Fibroblast of lung (primary cell): Measurements from ENCODE around the gene CHMP4B. TPM values are rescaled to one million over a fixed set of nuclear protein-coding genes. Genes with fewer than 3 reads are reported as not detected.

ENCODE experiments used
- DNase-seq, 2 donors: peaks; one replicate each; pipeline versions ENCODE4 v3.0.0 to v3.0.0-alpha.2; 2010; ENCODE audit warnings: low read depth in 2 of 2
- H2AFZ ChIP-seq: 2 replicates; pipeline ENCODE4 v1.5.1; 2012; ENCODE audit warnings: low read length, control low read depth, inconsistent platforms
- H3K27ac ChIP-seq: 2 replicates; pipeline ENCODE4 v1.5.1; 2011; ENCODE audit warnings: low read length, control low read depth; ENCODE audit not compliant: insufficient read depth
- H3K27me3 ChIP-seq: 2 replicates; pipeline ENCODE4 v1.5.1; 2011; ENCODE audit warnings: mild to moderate bottlenecking, low read length; ENCODE audit not compliant: control insufficient read depth, insufficient read depth
- H3K36me3 ChIP-seq: 2 replicates; pipeline ENCODE4 v1.5.1; 2011; ENCODE audit warnings: low read length; ENCODE audit not compliant: control insufficient read depth, insufficient read depth
- H3K4me1 ChIP-seq: 2 replicates; pipeline ENCODE4 v1.5.1; 2011; ENCODE audit warnings: low read length; ENCODE audit not compliant: control insufficient read depth, insufficient read depth; ENCODE audit errors: extremely low read depth
- H3K4me2 ChIP-seq: 2 replicates; pipeline ENCODE4 v1.5.1; 2011; ENCODE audit warnings: low read length, control low read depth; ENCODE audit not compliant: insufficient read depth; ENCODE audit errors: extremely low read depth
- H3K4me3 ChIP-seq, 4 experiments: fragments of 200-600 bp in 1 of 4; sonication (generic) in 1 of 4; replicated peaks in 1 of 4; 2 replicates each; pipeline ENCODE4 v1.5.1; 2011 to 2016; ENCODE audit warnings: low read length in 4 of 4, low read depth in 3 of 4, mild to moderate bottlenecking in 3 of 4, control low read depth in 2 of 4, inconsistent platforms in 1 of 4, mixed read lengths in 1 of 4; ENCODE audit not compliant: insufficient read depth in 1 of 4; ENCODE audit errors: control extremely low read depth in 1 of 4
- H3K79me2 ChIP-seq: 2 replicates; pipeline ENCODE4 v1.5.1; 2012; ENCODE audit warnings: mild to moderate bottlenecking, low read length, inconsistent platforms; ENCODE audit not compliant: control insufficient read depth, insufficient read depth
- H3K9ac ChIP-seq: 2 replicates; pipeline ENCODE4 v1.5.1; 2011; ENCODE audit warnings: mild to moderate bottlenecking, low read length, control low read depth; ENCODE audit not compliant: insufficient read depth
- H3K9me3 ChIP-seq: 2 replicates; pipeline ENCODE4 v1.5.1; 2012; ENCODE audit warnings: low read depth, low read length; ENCODE audit not compliant: control insufficient read depth, insufficient read depth
- H4K20me1 ChIP-seq: 2 replicates; pipeline ENCODE4 v1.5.1; 2011; ENCODE audit warnings: low read length; ENCODE audit not compliant: control insufficient read depth, insufficient read depth; ENCODE audit errors: extremely low read depth
- EZH2 ChIP-seq: IDR thresholded peaks from 2 replicates; pipeline ENCODE4 v1.5.1; 2012; ENCODE audit warnings: low read length, control low read depth, mild to moderate bottlenecking; ENCODE audit errors: missing control alignments
- polyA plus RNA-seq, 2 donors: library from polyadenylated mRNA; depleted of rRNA in 1 of 2; stranded (reverse) in 1 of 2; unstranded in 1 of 2; fragments of >200 nt; gene quantifications; 2 replicates each; pipeline ENCODE4 v1.2.1, GENCODE V29; 2011 to 2012; ENCODE audit warnings: missing spikeins in 1 of 2
- total RNA-seq: library from RNA; depleted of rRNA; stranded (reverse); fragments of >200 nt; gene quantifications from 2 replicates; pipeline ENCODE4 v1.2.1, GENCODE V29; 2014
- TF ChIP-seq, protein P1 (sequence below), 2 donors: IDR thresholded peaks in 1 of 2; conservative IDR thresholded peaks in 1 of 2; 1 replicate in 1 of 2; 2 replicates in 1 of 2; pipeline ENCODE4 v1.5.1; 2011 to 2012; ENCODE audit warnings: low read length in 2 of 2, control low read depth in 1 of 2, inconsistent platforms in 1 of 2, low read depth in 1 of 2, mild to moderate bottlenecking in 1 of 2

Gene CHMP4B
- total and polyA plus RNA-seq, 2 donors (not counting 1 experiment from before 2014, with no cell fraction given) = 26.3 to 83.2 TPM

DNA sequence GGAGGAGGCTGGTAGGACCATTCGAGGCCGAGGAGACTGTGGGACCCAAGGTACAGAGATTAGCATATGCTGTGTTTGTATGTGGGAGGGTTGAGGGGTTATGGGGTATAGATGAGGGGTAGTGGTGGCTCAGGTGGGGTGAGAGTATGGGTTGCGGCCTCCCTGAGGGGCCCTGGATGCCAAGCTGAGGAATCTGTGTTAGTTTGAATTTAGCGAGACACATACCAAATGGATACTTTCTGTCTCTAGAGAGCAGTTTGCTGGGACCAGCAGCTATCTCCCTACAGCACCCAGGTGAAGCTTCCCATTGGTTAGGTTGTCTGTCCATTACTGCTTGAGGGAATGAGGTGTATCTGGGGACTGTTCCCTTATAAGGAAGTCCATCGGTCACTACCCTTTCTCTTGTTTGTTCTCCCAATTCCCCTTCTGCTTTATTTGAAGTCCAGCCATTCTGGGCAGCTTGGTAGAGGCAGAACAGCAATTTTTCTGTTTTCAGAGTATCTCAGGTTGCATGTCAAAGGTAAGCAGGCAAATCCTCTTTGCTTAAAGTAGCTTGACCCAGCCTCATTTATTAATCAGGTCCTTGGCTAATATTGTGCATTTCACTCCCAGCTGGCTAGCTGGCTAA, 15.2 kb downstream of the CHMP4B start:
- no peak overlapping the region for H3K27ac ChIP-seq
- peaks cover 37% of the 10 kb centered on the region for H3K79me2 ChIP-seq
- no peak overlapping the region for H2AFZ ChIP-seq
- no peak for DNase-seq
- H3K9me3 ChIP-seq = no peaks in the 10 kb centered on the region
- no peak overlapping the region for H3K4me3 ChIP-seq
- H3K4me2 ChIP-seq = no peak overlapping the region
- H3K4me1 ChIP-seq = peaks cover 2% of the 10 kb centered on the region
- H3K27me3 ChIP-seq = no peaks in the 10 kb centered on the region
- H3K9ac ChIP-seq = no peak overlapping the region
- H3K36me3 ChIP-seq = no peaks in the 10 kb centered on the region
- TF ChIP-seq, protein P1, sequence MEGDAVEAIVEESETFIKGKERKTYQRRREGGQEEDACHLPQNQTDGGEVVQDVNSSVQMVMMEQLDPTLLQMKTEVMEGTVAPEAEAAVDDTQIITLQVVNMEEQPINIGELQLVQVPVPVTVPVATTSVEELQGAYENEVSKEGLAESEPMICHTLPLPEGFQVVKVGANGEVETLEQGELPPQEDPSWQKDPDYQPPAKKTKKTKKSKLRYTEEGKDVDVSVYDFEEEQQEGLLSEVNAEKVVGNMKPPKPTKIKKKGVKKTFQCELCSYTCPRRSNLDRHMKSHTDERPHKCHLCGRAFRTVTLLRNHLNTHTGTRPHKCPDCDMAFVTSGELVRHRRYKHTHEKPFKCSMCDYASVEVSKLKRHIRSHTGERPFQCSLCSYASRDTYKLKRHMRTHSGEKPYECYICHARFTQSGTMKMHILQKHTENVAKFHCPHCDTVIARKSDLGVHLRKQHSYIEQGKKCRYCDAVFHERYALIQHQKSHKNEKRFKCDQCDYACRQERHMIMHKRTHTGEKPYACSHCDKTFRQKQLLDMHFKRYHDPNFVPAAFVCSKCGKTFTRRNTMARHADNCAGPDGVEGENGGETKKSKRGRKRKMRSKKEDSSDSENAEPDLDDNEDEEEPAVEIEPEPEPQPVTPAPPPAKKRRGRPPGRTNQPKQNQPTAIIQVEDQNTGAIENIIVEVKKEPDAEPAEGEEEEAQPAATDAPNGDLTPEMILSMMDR (conservative IDR thresholded peaks at IDR 0.05 in 1 of 2, IDR thresholded peaks at IDR 0.05 in 1 of 2; ENCODE audit: low read depth in 1 of 2, low read length in 2 of 2) = no peak
- no peak for TF ChIP-seq EZH2
- peaks cover 2% of the 10 kb centered on the region for H4K20me1 ChIP-seq

DNA sequence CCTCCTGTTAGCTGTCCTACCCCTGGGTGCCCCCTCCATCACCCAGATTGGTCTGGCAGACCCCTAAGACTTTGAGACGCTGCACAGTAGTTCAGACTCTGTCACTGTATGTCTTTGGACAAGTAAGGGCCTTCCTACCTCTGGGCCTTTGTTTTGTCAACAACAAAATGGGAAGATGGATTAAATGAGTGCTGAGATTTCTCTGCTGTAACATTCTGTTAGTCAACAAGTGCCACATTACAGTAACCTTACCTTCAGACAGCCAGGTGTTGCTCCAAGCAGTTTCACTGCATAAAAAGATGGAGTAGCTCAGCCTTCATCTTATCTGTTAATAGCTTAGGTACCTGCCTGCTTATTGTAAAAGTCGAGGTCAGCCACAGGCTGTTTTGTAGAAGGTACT, 16.0 kb downstream of the CHMP4B start:
- H3K4me1 ChIP-seq = peaks cover 4% of the 10 kb centered on the region
- DNase-seq = no peak
- H3K4me2 ChIP-seq = no peak overlapping the region
- peaks cover 2% of the 10 kb centered on the region for H4K20me1 ChIP-seq
- H3K27ac ChIP-seq = no peak overlapping the region
- H3K9ac ChIP-seq = no peak overlapping the region
- H3K79me2 ChIP-seq = peaks cover 40% of the 10 kb centered on the region
- TF ChIP-seq, protein P1 (conservative IDR thresholded peaks at IDR 0.05 in 1 of 2, IDR thresholded peaks at IDR 0.05 in 1 of 2; ENCODE audit: low read depth in 1 of 2, low read length in 2 of 2) = no peak
- TF ChIP-seq EZH2 = no peak
- no peaks in the 10 kb centered on the region for H3K27me3 ChIP-seq
- H3K4me3 ChIP-seq = no peak overlapping the region
- no peak overlapping the region for H2AFZ ChIP-seq
- peaks cover 2% of the 10 kb centered on the region for H3K36me3 ChIP-seq
- no peaks in the 10 kb centered on the region for H3K9me3 ChIP-seq

DNA sequence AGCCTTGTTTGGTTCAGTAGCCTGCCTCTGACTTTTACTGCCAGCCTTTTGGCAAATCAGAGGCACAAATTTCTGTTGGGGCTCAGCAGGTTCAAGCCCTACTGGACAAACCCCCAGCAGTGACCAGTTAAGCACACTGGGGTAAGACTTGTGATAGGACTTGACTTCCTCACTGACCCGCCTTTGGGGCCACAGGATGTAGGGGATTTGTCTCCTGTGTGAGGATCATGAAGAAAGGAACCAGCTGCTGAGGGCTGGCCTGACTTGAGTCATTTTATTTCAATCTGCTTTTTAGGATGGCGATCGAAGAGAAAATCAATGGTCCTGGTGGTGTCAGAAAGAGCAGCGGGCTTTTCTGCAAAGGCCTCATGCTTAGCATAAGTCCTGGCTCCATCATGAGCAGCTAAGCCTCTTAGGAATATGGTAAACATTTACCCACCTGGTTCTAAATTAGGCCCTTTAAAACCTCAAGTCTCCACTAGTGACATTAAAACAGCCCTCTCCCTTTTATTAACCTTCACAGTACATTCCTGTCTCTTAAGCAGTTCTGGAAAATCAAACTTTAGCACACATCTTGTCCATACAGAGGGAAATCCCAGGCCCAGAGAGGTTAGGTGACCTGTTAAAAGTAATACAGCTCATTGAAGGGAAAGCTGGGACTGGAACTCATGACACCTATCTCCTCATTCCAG, 16.6 kb downstream of the CHMP4B start:
- Histone ChIP-seq H3K4me2 (no peak overlapping the region), H3K9ac (no peak overlapping the region), H3K4me1 (peaks cover 5% of the 10 kb centered on the region), H3K36me3 (peaks cover 2% of the 10 kb centered on the region), H3K27me3 (no peaks in the 10 kb centered on the region), H3K4me3 (no peak overlapping the region), H3K79me2 (peaks cover 38% of the 10 kb centered on the region), H2AFZ (no peak overlapping the region), H3K9me3 (no peaks in the 10 kb centered on the region), H4K20me1 (peaks cover 2% of the 10 kb centered on the region), H3K27ac (no peak overlapping the region)
- TF ChIP-seq EZH2 = no peak
- TF ChIP-seq, protein P1 (conservative IDR thresholded peaks at IDR 0.05 in 1 of 2, IDR thresholded peaks at IDR 0.05 in 1 of 2; ENCODE audit: low read depth in 1 of 2, low read length in 2 of 2) = no peak
- no peak for DNase-seq
